OCI-LY7 (cell line): ENCODE results near the gene RAPGEF5. TPM values are rescaled to one million over a fixed set of nuclear protein-coding genes. Genes with fewer than 3 reads are reported as not detected.

ENCODE experiments used
- BruUV-seq: library from RNA; stranded (reverse); fragments of 400-500 nt; replicated peaks from 2 replicates; lab custom pipeline; 2021; lab: Mats Ljungman, UMichigan
- CTCF ChIA-PET: fragments of 300-600 bp; sonication (Branson Sonifier 250); formaldehyde crosslinking; loops from one replicate; lab custom pipeline; 2022; ENCODE audit warnings: antibody characterized with exemption; ENCODE audit not compliant: unreplicated experiment; lab: Charles Lee
- POLR2A ChIA-PET: fragments of 300-600 bp; sonication (Branson Sonifier 250); formaldehyde crosslinking; loops from one replicate; lab custom pipeline; 2022; ENCODE audit warnings: antibody characterized with exemption; lab: Charles Lee
- DNase-seq: peaks from one replicate; pipeline ENCODE4 v3.0.0-alpha.2; 2015; ENCODE audit warnings: low spot score
- H2AFZ ChIP-seq: fragments of 200-600 bp; sonication (generic), shearing (Covaris generic); 2 replicates; pipeline ENCODE4 v1.6.1; 2014; ENCODE audit warnings: mild to moderate bottlenecking, antibody characterized with exemption, low read length, moderate library complexity
- H3K27ac ChIP-seq: fragments of 200-600 bp; sonication (generic); 2 replicates; pipeline ENCODE4 v1.5.1; 2014; ENCODE audit warnings: mixed run types, low read depth, mild to moderate bottlenecking, moderate library complexity, low read length, inconsistent platforms; ENCODE audit not compliant: poor library complexity, severe bottlenecking
- H3K36me3 ChIP-seq: fragments of 200-600 bp; sonication (generic); 2 replicates; pipeline ENCODE4 v1.6.1; 2014; ENCODE audit warnings: mild to moderate bottlenecking, antibody characterized with exemption, low read length, moderate library complexity, mixed read lengths; ENCODE audit not compliant: insufficient read depth
- H3K4me1 ChIP-seq: fragments of 200-600 bp; sonication (generic); 2 replicates; pipeline ENCODE4 v1.5.1; 2014; ENCODE audit warnings: mild to moderate bottlenecking, low read length; ENCODE audit not compliant: insufficient read depth, poor library complexity, severe bottlenecking
- H3K4me2 ChIP-seq: fragments of 200-600 bp; sonication (generic); 2 replicates; pipeline ENCODE4 v1.6.1; 2014; ENCODE audit warnings: mild to moderate bottlenecking, low read length
- H3K4me3 ChIP-seq: fragments of 200-600 bp; sonication (generic); 2 replicates; pipeline ENCODE4 v1.5.1; 2014; ENCODE audit warnings: mild to moderate bottlenecking, low read depth, low read length; ENCODE audit not compliant: poor library complexity, severe bottlenecking
- H3K79me2 ChIP-seq: fragments of 200-600 bp; sonication (generic); 2 replicates; pipeline ENCODE4 v1.6.1; 2016; ENCODE audit warnings: low read depth, mild to moderate bottlenecking, low read length, moderate library complexity, mixed read lengths; ENCODE audit not compliant: insufficient read depth
- H3K9me2 ChIP-seq: fragments of 200-600 bp; sonication (generic); 2 replicates; pipeline ENCODE4 v1.6.1; 2016; ENCODE audit warnings: mild to moderate bottlenecking, low read length, mixed read lengths; ENCODE audit not compliant: insufficient read depth
- H3K9me3 ChIP-seq: fragments of 200-600 bp; sonication (generic); 2 replicates; pipeline ENCODE4 v1.6.1; 2014; ENCODE audit warnings: mild to moderate bottlenecking, mixed run types, low read length, mixed read lengths
- H4K20me1 ChIP-seq: fragments of 200-600 bp; sonication (generic); 2 replicates; pipeline ENCODE4 v1.6.1; 2014; ENCODE audit warnings: mild to moderate bottlenecking, antibody characterized with exemption, low read length, moderate library complexity, mixed read lengths; ENCODE audit not compliant: insufficient read depth
- EZH2phosphoT487 ChIP-seq: fragments of 200-600 bp; sonication (generic); IDR thresholded peaks from 2 replicates; pipeline ENCODE4 v1.6.1; 2018; ENCODE audit warnings: low read depth, borderline replicate concordance, mild to moderate bottlenecking, mixed run types, antibody characterized with exemption, low read length, moderate library complexity, mixed read lengths
- intact Hi-C: fragments of 100-400 bp; cut with micrococcal nuclease; formaldehyde crosslinking; loops from one replicate; pipeline ENCODE4 v1.10.0; 2022; ENCODE audit not compliant: unreplicated experiment
- total RNA-seq, 2 experiments: library from RNA; depleted of rRNA in 1 of 2; stranded (reverse); fragments of >200 nt in 1 of 2; shearing (Covaris generic) in 1 of 2; gene quantifications; 2 replicates each; pipeline ENCODE4 v1.2.3, GENCODE V29; 2014 to 2022
- TF ChIP-seq, protein P1 (sequence below): fragments of 200-600 bp; sonication (generic); conservative IDR thresholded peaks from 2 replicates; pipeline ENCODE4 v1.5.1; 2014; ENCODE audit warnings: mild to moderate bottlenecking, antibody characterized with exemption, low read length, moderate library complexity, mixed read lengths

RAPGEF5 gene
- total RNA-seq, 2 experiments from 2014 or later = 114 to 115 TPM

DNA sequence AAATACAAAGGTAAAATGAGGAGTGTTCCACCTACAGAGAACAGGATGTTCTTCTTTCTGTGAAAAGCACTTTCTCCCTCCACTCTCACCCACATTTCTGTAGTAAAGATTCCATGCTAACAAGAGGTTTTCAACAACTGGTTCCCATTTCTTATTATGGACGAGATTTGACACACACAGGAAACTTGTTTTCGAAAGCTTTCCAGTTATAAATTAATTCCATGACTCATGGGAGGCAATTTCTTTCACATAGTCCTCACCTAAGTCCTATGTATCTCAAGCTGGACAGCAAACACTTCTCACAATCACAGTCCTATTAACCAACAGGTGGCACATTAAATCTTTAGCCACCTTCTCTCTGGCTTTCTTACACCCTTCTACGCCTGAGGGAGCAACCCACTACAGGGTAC, 24.5 kb downstream of the RAPGEF5 start:
- Histone ChIP-seq H2AFZ (no peak overlapping the region), H4K20me1 (peaks cover 37% of the 10 kb centered on the region; the same call in 1 of the 2 replicates), H3K4me3 (no peak overlapping the region), H3K4me2 (peak overlapping the region; percentile 37), H3K36me3 (peaks cover 84% of the 10 kb centered on the region), H3K79me2 (peaks cover 100% of the 10 kb centered on the region), H3K4me1 (peaks cover 91% of the 10 kb centered on the region), H3K9me2 (no peaks in the 10 kb centered on the region), H3K27ac (peak overlapping the region; percentile 30), H3K9me3 (no peaks in the 10 kb centered on the region)
- intact Hi-C loops = no loop called here
- no peak for TF ChIP-seq EZH2phosphoT487
- TF ChIP-seq, protein P1, sequence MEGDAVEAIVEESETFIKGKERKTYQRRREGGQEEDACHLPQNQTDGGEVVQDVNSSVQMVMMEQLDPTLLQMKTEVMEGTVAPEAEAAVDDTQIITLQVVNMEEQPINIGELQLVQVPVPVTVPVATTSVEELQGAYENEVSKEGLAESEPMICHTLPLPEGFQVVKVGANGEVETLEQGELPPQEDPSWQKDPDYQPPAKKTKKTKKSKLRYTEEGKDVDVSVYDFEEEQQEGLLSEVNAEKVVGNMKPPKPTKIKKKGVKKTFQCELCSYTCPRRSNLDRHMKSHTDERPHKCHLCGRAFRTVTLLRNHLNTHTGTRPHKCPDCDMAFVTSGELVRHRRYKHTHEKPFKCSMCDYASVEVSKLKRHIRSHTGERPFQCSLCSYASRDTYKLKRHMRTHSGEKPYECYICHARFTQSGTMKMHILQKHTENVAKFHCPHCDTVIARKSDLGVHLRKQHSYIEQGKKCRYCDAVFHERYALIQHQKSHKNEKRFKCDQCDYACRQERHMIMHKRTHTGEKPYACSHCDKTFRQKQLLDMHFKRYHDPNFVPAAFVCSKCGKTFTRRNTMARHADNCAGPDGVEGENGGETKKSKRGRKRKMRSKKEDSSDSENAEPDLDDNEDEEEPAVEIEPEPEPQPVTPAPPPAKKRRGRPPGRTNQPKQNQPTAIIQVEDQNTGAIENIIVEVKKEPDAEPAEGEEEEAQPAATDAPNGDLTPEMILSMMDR = peak; percentile 31; the same call in 1 of the 2 replicates
- no TSS peak for BruUV-seq
- POLR2A ChIA-PET = interaction anchor here (0.9 to 8.5 kb wide), 8 partner anchors 9 to 114 kb away, joined by 3 to 60 read pairs (median 4); no protein-coding TSS in a partner anchor
- peak; percentile 45 for DNase-seq
- CTCF ChIA-PET = interaction anchor here (0.9 kb wide), 1 partner anchor 20 kb away, joined by 3 read pairs; no protein-coding TSS in a partner anchor

DNA sequence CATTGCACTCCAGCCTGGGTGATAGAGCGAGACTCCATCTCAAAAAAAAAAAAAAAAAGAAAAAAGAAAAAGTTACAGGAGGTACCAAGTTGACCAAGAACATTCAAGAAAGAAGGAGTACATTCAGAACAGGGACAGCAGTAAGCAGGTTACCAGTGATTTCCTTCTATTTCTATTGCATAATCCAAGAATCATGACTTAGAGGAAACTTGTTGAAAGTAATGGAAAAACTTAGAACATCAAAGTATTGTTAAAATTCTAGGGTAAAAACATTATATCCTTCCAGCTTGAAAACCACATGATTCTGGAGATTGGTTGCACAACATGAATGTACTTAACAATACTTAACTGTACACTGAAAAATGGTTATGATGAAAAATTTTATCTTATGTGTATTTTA, 25.2 kb downstream of the RAPGEF5 start:
- POLR2A ChIA-PET = interaction anchor here (0.5 to 8.5 kb wide), 9 partner anchors 8 to 895 kb away, joined by 3 to 60 read pairs (median 3); no protein-coding TSS in a partner anchor
- Histone ChIP-seq H3K9me3 (no peaks in the 10 kb centered on the region), H3K4me1 (peaks cover 87% of the 10 kb centered on the region), H3K9me2 (no peaks in the 10 kb centered on the region), H3K79me2 (peaks cover 100% of the 10 kb centered on the region), H3K36me3 (peaks cover 84% of the 10 kb centered on the region), H2AFZ (no peak overlapping the region), H3K4me3 (no peak overlapping the region), H4K20me1 (peaks cover 37% of the 10 kb centered on the region; the same call in 1 of the 2 replicates), H3K4me2 (no peak overlapping the region), H3K27ac (no peak overlapping the region)
- CTCF ChIA-PET = no interaction called here
- DNase-seq = no peak
- no TSS peak for BruUV-seq
- intact Hi-C loops = no loop called here
- TF ChIP-seq EZH2phosphoT487 = no peak

DNA sequence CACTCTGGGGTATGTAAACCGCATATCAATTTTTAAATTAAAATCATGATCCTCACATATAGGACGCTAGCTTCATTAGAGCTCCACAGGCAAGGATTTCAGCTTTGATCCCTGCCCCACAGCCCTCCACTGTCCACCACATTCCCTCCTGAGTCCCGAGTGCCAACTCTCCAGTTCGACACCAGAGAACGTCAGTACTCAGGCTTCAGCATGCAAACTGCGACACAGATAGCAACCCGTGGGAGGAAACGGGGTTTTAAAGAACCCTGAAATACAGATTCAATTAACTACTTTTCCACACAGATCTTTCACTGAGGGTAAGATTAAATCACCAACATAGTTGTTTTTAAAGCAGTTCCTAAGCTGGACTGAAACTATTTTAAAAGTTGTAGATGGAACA, 26.1 kb downstream of the RAPGEF5 start:
- Histone ChIP-seq H3K9me2 (no peaks in the 10 kb centered on the region), H3K4me2 (no peak overlapping the region), H3K79me2 (peaks cover 100% of the 10 kb centered on the region), H3K4me3 (no peak overlapping the region), H4K20me1 (peaks cover 34% of the 10 kb centered on the region; the same call in 1 of the 2 replicates), H3K9me3 (no peaks in the 10 kb centered on the region), H2AFZ (no peak overlapping the region), H3K27ac (no peak overlapping the region), H3K36me3 (peaks cover 84% of the 10 kb centered on the region), H3K4me1 (peaks cover 87% of the 10 kb centered on the region)
- BruUV-seq = no TSS peak
- POLR2A ChIA-PET = interaction anchor here (0.7 to 8.5 kb wide), 4 partner anchors 8 to 104 kb away, joined by 3 to 60 read pairs (median 3); no protein-coding TSS in a partner anchor
- intact Hi-C loops = no loop called here
- no peak for DNase-seq
- CTCF ChIA-PET = no interaction called here
- no peak for TF ChIP-seq EZH2phosphoT487
- TF ChIP-seq, protein P1 = no peak
